Trophoblast cell (in vitro differentiated cells and primary cell): ENCODE results near the gene L3MBTL3. TPM values are rescaled to one million over a fixed set of nuclear protein-coding genes. Genes with fewer than 3 reads are reported as not detected.

Experiments
- DNase-seq, 2 donors: peaks; one replicate each; pipeline ENCODE4 v3.0.0-alpha.2; 2016
- H2AFZ ChIP-seq: 2 replicates; pipeline ENCODE4 v1.6.1; 2013; ENCODE audit warnings: low read length, moderate library complexity, mild to moderate bottlenecking; ENCODE audit not compliant: insufficient read depth, poor library complexity
- H2AK5ac ChIP-seq: 2 replicates; pipeline ENCODE4 v1.6.1; 2013; ENCODE audit warnings: mild to moderate bottlenecking, low read length
- H2BK120ac ChIP-seq: 2 replicates; pipeline ENCODE4 v1.6.1; 2013; ENCODE audit warnings: low read length, mild to moderate bottlenecking, moderate library complexity; ENCODE audit not compliant: insufficient read depth, poor library complexity
- H2BK12ac ChIP-seq: 2 replicates; pipeline ENCODE4 v1.6.1; 2013; ENCODE audit warnings: mild to moderate bottlenecking, low read length, moderate library complexity
- H2BK5ac ChIP-seq: 2 replicates; pipeline ENCODE4 v1.6.1; 2013; ENCODE audit warnings: low read length, low read depth, moderate library complexity, mild to moderate bottlenecking; ENCODE audit not compliant: poor library complexity
- H3K14ac ChIP-seq: 2 replicates; pipeline ENCODE4 v1.6.1; 2013; ENCODE audit warnings: mild to moderate bottlenecking, low read length
- H3K18ac ChIP-seq: 2 replicates; pipeline ENCODE4 v1.6.1; 2013; ENCODE audit warnings: mild to moderate bottlenecking, low read length
- H3K23ac ChIP-seq: 2 replicates; pipeline ENCODE4 v1.6.1; 2013; ENCODE audit warnings: low read length
- H3K27ac ChIP-seq: 2 replicates; pipeline ENCODE4 v1.5.1; 2013; ENCODE audit warnings: low read depth, mild to moderate bottlenecking, inconsistent platforms, low read length, moderate library complexity
- H3K27me3 ChIP-seq: 2 replicates; pipeline ENCODE4 v1.6.1; 2013; ENCODE audit warnings: inconsistent platforms, mild to moderate bottlenecking, low read length, moderate library complexity; ENCODE audit not compliant: insufficient read depth
- H3K36me3 ChIP-seq, 2 experiments: 1 replicate in 1 of 2; 2 replicates in 1 of 2; pipeline ENCODE4 v1.6.1; 2013; ENCODE audit warnings: low read length in 2 of 2, mild to moderate bottlenecking in 2 of 2, moderate library complexity in 1 of 2; ENCODE audit not compliant: insufficient read depth in 2 of 2, control insufficient read depth in 1 of 2
- H3K4ac ChIP-seq: 2 replicates; pipeline ENCODE4 v1.6.1; 2013; ENCODE audit warnings: low read depth, mild to moderate bottlenecking, low read length, moderate library complexity
- H3K4me1 ChIP-seq, 2 experiments: 1 replicate in 1 of 2; 2 replicates in 1 of 2; pipeline ENCODE4 v1.6.1; 2013; ENCODE audit warnings: low read length in 2 of 2, mild to moderate bottlenecking in 2 of 2, moderate library complexity in 1 of 2; ENCODE audit not compliant: insufficient read depth in 2 of 2, control insufficient read depth in 1 of 2
- H3K4me2 ChIP-seq: 2 replicates; pipeline ENCODE4 v1.6.1; 2013; ENCODE audit warnings: inconsistent platforms, mild to moderate bottlenecking, low read length, moderate library complexity
- H3K4me3 ChIP-seq: 2 replicates; pipeline ENCODE4 v1.5.1; 2013; ENCODE audit warnings: mild to moderate bottlenecking, low read depth, low read length, inconsistent platforms
- H3K79me1 ChIP-seq: one replicate; pipeline ENCODE4 v1.6.1; 2013; ENCODE audit warnings: low read length
- H3K79me2 ChIP-seq: 2 replicates; pipeline ENCODE4 v1.6.1; 2013; ENCODE audit warnings: low read length, mild to moderate bottlenecking; ENCODE audit not compliant: control insufficient read depth, insufficient read depth, poor library complexity
- H3K9ac ChIP-seq: 2 replicates; pipeline ENCODE4 v1.6.1; 2013; ENCODE audit warnings: mild to moderate bottlenecking, low read length
- H3K9me3 ChIP-seq: 2 replicates; pipeline ENCODE4 v1.6.1; 2013; ENCODE audit warnings: low read depth, mild to moderate bottlenecking, control low read depth, inconsistent platforms, low read length; ENCODE audit not compliant: insufficient read depth
- H4K12ac ChIP-seq: 2 replicates; pipeline ENCODE4 v1.6.1; 2013; ENCODE audit warnings: low read depth, mild to moderate bottlenecking, low read length, moderate library complexity
- H4K8ac ChIP-seq: 2 replicates; pipeline ENCODE4 v1.6.1; 2013; ENCODE audit warnings: low read depth, mild to moderate bottlenecking, low read length, moderate library complexity
- H4K91ac ChIP-seq: one replicate; pipeline ENCODE4 v1.6.1; 2013; ENCODE audit warnings: low read depth, mild to moderate bottlenecking, low read length, moderate library complexity
- WGBS: extraction: QIAGEN DNeasy Blood & Tissue Kit; methylation state at CpG from one replicate; pipeline ENCODE4 v1.1.7; 2013; ENCODE audit warnings: missing lambda C conversion rate; ENCODE audit not compliant: insufficient read length, insufficient coverage; ENCODE audit errors: extremely low coverage; 5-methylcytosine and 5-hydroxymethylcytosine counted together
- polyA plus RNA-seq: library from polyadenylated mRNA; stranded (reverse); fragments of 200-250 nt; gene quantifications from 2 replicates; pipeline ENCODE4 v1.2.3, GENCODE V29; 2013

The L3MBTL3 gene
- 6.3 and 6.6 TPM in 2 replicates for polyA plus RNA-seq

DNA sequence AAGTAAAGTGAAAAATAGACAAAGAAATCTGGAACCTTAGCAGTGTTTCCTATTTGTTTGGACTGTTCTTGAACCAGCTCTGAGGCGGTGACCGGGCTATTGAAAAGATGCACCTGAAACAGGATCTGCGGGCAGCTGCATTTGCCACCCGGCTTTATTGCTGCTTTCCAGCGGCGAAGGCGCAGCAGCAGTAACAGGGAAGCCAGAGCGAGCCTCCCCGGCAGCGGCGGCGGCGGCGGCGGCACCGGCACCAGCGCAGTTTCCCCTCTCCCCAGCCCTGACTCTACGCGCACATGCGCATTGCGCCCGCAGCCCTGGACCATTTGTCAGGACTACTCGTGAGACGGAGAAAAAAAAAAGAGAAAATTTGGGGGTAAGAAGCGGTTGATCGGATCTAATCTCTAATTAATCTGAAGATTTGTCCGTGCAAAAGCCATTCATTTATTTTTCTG lies at the start of gene L3MBTL3:
Gene L3MBTL3, plus strand, starts transcription at position 290 of the 452 bp plus-strand sequence. CDS start 24,119 bp downstream, outside the sequence.
- Histone ChIP-seq H3K4me3 (peak within 1 kb of the TSS; percentile 98), H3K18ac (peak within 1 kb of the TSS; percentile 91), H3K79me2 (peaks cover 3% of the 10 kb centered on the region), H4K12ac (peak within 1 kb of the TSS; percentile 13), H3K4me2 (peak within 1 kb of the TSS; percentile 92), H2BK120ac (peak within 1 kb of the TSS; percentile 8), H3K23ac (no peak within 1 kb of the TSS), H2AFZ (peak within 1 kb of the TSS; percentile 91), H3K4ac (no peak within 1 kb of the TSS), H2BK12ac (no peak within 1 kb of the TSS), H3K27me3 (no peaks in the 10 kb centered on the region), H2AK5ac (no peak within 1 kb of the TSS), H3K4me1 (no peaks in the 10 kb centered on the region), H2BK5ac (no peak within 1 kb of the TSS), H3K9ac (peak within 1 kb of the TSS; percentile 96), H4K8ac (peak within 1 kb of the TSS; percentile 78), H3K9me3 (no peaks in the 10 kb centered on the region), H3K27ac (no peak within 1 kb of the TSS), H4K91ac (peak within 1 kb of the TSS; percentile 77), H3K36me3 (no peaks in the 10 kb centered on the region), H3K14ac (no peak within 1 kb of the TSS), H3K79me1 (peaks cover 4% of the 10 kb centered on the region)
- WGBS: no CpG with 5 or more reads among the region's 27 CpGs
- peak; percentile 86 to 95 for DNase-seq

DNA sequence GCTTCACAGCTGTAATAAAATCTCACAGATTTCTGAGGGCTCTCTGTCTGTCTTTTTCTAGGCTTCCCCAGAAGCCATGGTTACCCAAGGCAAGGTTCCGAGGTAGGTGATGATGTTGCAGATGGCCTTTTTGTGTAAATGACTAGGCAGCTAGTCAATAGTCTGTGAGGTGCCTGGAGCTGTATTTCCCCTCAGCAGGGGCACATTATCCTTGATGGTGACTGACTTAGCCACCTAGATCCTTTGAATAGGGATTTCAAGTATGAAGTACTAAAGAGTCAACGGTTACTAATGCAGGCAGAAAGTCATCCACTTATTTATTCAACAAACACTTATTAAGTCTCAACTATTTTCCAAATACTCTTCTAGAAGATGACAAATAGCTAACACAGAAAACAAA lies 49.3 kb upstream of the L3MBTL3 start:
- no peaks in the 10 kb centered on the region for H3K36me3 ChIP-seq
- H4K91ac ChIP-seq: no peak overlapping the region
- H4K8ac ChIP-seq: no peak overlapping the region
- WGBS: no CpG with 5 or more reads among the region's 2 CpGs
- H3K23ac ChIP-seq: no peak overlapping the region
- H3K4ac ChIP-seq: no peak overlapping the region
- no peak overlapping the region for H3K4me2 ChIP-seq
- no peaks in the 10 kb centered on the region for H3K79me2 ChIP-seq
- H3K14ac ChIP-seq: no peak overlapping the region
- no peaks in the 10 kb centered on the region for H3K4me1 ChIP-seq
- no peak overlapping the region for H2AFZ ChIP-seq
- H3K27ac ChIP-seq: no peak overlapping the region
- no peak overlapping the region for H2BK120ac ChIP-seq
- no peaks in the 10 kb centered on the region for H3K27me3 ChIP-seq
- peak in 1 of 2 donors; percentile 4 for DNase-seq
- no peak overlapping the region for H3K9ac ChIP-seq
- no peak overlapping the region for H3K4me3 ChIP-seq
- no peaks in the 10 kb centered on the region for H3K79me1 ChIP-seq
- no peak overlapping the region for H2AK5ac ChIP-seq
- no peaks in the 10 kb centered on the region for H3K9me3 ChIP-seq
- H2BK5ac ChIP-seq: no peak overlapping the region
- no peak overlapping the region for H2BK12ac ChIP-seq
- no peak overlapping the region for H3K18ac ChIP-seq
- H4K12ac ChIP-seq: no peak overlapping the region

DNA sequence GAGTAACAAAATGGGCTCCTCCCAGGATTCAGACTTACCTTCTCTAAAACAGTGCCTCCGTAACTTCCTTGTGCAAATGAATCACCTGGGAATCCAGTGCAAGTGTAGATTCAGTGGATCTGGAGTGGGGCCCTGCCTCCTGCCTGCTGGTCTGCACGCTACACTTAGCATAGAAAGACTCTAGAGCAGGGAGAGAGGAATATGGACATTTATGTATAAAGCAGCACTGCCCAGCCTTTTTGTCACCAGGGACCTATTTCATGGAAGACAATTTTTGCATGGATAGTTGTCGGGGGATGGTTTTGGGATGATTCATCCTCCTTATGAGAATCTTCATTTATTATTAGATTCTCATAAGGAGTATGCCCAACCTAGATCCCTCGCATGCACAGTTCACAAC lies 42.3 kb upstream of the L3MBTL3 start:
- no peak overlapping the region for H3K9ac ChIP-seq
- H3K27ac ChIP-seq: no peak overlapping the region
- H3K18ac ChIP-seq: no peak overlapping the region
- no peaks in the 10 kb centered on the region for H3K36me3 ChIP-seq
- no peaks in the 10 kb centered on the region for H3K79me2 ChIP-seq
- H4K91ac ChIP-seq: no peak overlapping the region
- no peaks in the 10 kb centered on the region for H3K79me1 ChIP-seq
- no peak overlapping the region for H2BK12ac ChIP-seq
- H3K23ac ChIP-seq: no peak overlapping the region
- H2AK5ac ChIP-seq: no peak overlapping the region
- no peak overlapping the region for H2BK5ac ChIP-seq
- H3K14ac ChIP-seq: no peak overlapping the region
- no peak overlapping the region for H3K4me2 ChIP-seq
- WGBS: no CpG with 5 or more reads among the region's 4 CpGs
- no peaks in the 10 kb centered on the region for H3K4me1 ChIP-seq
- H4K8ac ChIP-seq: no peak overlapping the region
- peaks cover 2% of the 10 kb centered on the region for H3K9me3 ChIP-seq
- no peaks in the 10 kb centered on the region for H3K27me3 ChIP-seq
- H2AFZ ChIP-seq: no peak overlapping the region
- no peak overlapping the region for H4K12ac ChIP-seq
- no peak overlapping the region for H2BK120ac ChIP-seq
- no peak for DNase-seq
- H3K4me3 ChIP-seq: no peak overlapping the region
- H3K4ac ChIP-seq: no peak overlapping the region

DNA sequence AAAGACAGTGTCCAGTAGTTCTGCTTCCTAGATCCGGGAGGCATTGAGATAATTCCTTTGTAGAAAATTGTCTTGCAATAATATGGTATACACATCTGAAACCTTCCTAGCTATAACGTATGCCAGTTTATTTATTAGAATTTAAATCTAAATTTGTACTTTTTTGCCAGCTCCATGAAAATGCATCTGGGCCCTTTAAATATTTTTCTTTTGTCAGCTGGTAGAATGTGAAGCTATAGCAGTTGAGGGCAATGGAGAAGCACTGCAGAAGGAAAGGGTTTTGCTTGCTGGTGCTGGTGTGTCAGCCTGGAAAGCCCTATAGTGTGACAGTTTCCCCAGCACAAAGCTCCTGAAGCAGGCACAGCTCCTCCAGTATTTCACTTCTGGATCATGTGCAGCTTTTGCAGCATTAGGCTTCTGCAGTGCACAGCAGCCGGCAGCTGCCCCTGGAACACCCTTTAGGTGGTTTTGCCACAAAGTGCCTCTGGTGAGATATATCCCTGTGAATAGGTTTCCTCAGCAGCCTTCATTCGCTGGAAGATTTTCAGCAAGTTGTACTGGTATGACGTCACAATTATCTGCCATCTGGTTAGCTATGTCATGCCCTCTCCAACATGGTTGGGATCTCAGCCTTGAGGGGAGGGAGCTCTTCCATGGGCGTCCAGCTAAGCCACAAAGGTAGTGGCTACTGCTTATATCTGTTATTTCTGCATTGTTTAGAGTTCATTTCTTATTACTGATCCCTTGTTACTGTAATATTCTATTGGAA lies 40.0 kb upstream of the L3MBTL3 start:
- H3K4me2 ChIP-seq: no peak overlapping the region
- no peak overlapping the region for H3K23ac ChIP-seq
- no peak overlapping the region for H4K91ac ChIP-seq
- H3K79me1 ChIP-seq: no peaks in the 10 kb centered on the region
- no peaks in the 10 kb centered on the region for H3K27me3 ChIP-seq
- H3K36me3 ChIP-seq: no peaks in the 10 kb centered on the region
- H3K4me1 ChIP-seq: no peaks in the 10 kb centered on the region
- no peak overlapping the region for H3K4ac ChIP-seq
- no peak overlapping the region for H3K14ac ChIP-seq
- WGBS: no CpG with 5 or more reads among the region's 6 CpGs
- H2BK5ac ChIP-seq: no peak overlapping the region
- H2BK120ac ChIP-seq: no peak overlapping the region
- H3K4me3 ChIP-seq: no peak overlapping the region
- H4K8ac ChIP-seq: no peak overlapping the region
- H2AK5ac ChIP-seq: no peak overlapping the region
- no peak overlapping the region for H3K9ac ChIP-seq
- no peak overlapping the region for H4K12ac ChIP-seq
- H2BK12ac ChIP-seq: no peak overlapping the region
- no peak overlapping the region for H3K18ac ChIP-seq
- peaks cover 2% of the 10 kb centered on the region for H3K9me3 ChIP-seq
- no peak overlapping the region for H2AFZ ChIP-seq
- no peak overlapping the region for H3K27ac ChIP-seq
- no peak for DNase-seq
- H3K79me2 ChIP-seq: no peaks in the 10 kb centered on the region
